H9 (cell line): ENCODE results near the gene TRPM8. TPM values are rescaled to one million over a fixed set of nuclear protein-coding genes. Genes with fewer than 3 reads are reported as not detected.

Experiments
- DNase-seq: peaks from one replicate; pipeline ENCODE4 v3.0.0-alpha.2; 2017
- H2AFZ ChIP-seq: one replicate; pipeline ENCODE4 v1.6.1; 2013; ENCODE audit warnings: mild to moderate bottlenecking, low read length, control low read depth, moderate library complexity
- H2AK5ac ChIP-seq: 2 replicates; pipeline ENCODE4 v1.6.1; 2013; ENCODE audit warnings: low read length, control low read depth, mixed read lengths; ENCODE audit not compliant: insufficient read length
- H2BK120ac ChIP-seq: one replicate; pipeline ENCODE4 v1.6.1; 2013; ENCODE audit warnings: low read depth, mild to moderate bottlenecking, low read length, control low read depth, inconsistent platforms; ENCODE audit not compliant: poor library complexity, severe bottlenecking
- H2BK12ac ChIP-seq: 2 replicates; pipeline ENCODE4 v1.6.1; 2013; ENCODE audit warnings: low read length, control low read depth, mixed read lengths, low read depth; ENCODE audit not compliant: insufficient read length
- H2BK15ac ChIP-seq: 2 replicates; pipeline ENCODE4 v1.6.1; 2013; ENCODE audit warnings: low read depth, low read length, control low read depth
- H2BK20ac ChIP-seq: one replicate; pipeline ENCODE4 v1.6.1; 2013; ENCODE audit warnings: low read depth, mild to moderate bottlenecking, low read length, control low read depth, inconsistent platforms; ENCODE audit not compliant: poor library complexity, severe bottlenecking
- H2BK5ac ChIP-seq: 2 replicates; pipeline ENCODE4 v1.6.1; 2013; ENCODE audit warnings: low read length, control low read depth, mixed read lengths; ENCODE audit not compliant: insufficient read length
- H3K14ac ChIP-seq: 2 replicates; pipeline ENCODE4 v1.6.1; 2013; ENCODE audit warnings: low read length, control low read depth; ENCODE audit not compliant: insufficient read depth
- H3K18ac ChIP-seq: 2 replicates; pipeline ENCODE4 v1.6.1; 2013; ENCODE audit warnings: low read depth, mild to moderate bottlenecking, mixed read lengths, low read length, control low read depth; ENCODE audit not compliant: insufficient read length
- H3K23ac ChIP-seq: 2 replicates; pipeline ENCODE4 v1.6.1; 2013; ENCODE audit warnings: low read length, control low read depth, mixed read lengths, low read depth; ENCODE audit not compliant: insufficient read length
- H3K23me2 ChIP-seq: 2 replicates; pipeline ENCODE4 v1.6.1; 2013; ENCODE audit warnings: low read depth, mild to moderate bottlenecking, mixed read lengths, low read length, control low read depth; ENCODE audit not compliant: insufficient read length, poor library complexity, severe bottlenecking
- H3K27ac ChIP-seq: 2 replicates; pipeline ENCODE4 v1.5.1; 2013; ENCODE audit warnings: low read length, control low read depth, mixed read lengths, low read depth; ENCODE audit not compliant: insufficient read length
- H3K27me3 ChIP-seq: 2 replicates; pipeline ENCODE4 v1.6.1; 2013; ENCODE audit warnings: low read length, control low read depth, inconsistent platforms; ENCODE audit not compliant: insufficient read depth
- H3K4ac ChIP-seq: 2 replicates; pipeline ENCODE4 v1.6.1; 2013; ENCODE audit warnings: low read depth, mild to moderate bottlenecking, control low read depth, inconsistent platforms, low read length, moderate library complexity
- H3K4me1 ChIP-seq: 2 replicates; pipeline ENCODE4 v1.6.1; 2013; ENCODE audit warnings: low read length, control low read depth, inconsistent platforms; ENCODE audit not compliant: insufficient read depth
- H3K4me2 ChIP-seq: 2 replicates; pipeline ENCODE4 v1.6.1; 2013; ENCODE audit warnings: low read length, control low read depth, mixed read lengths; ENCODE audit not compliant: insufficient read length, insufficient read depth
- H3K56ac ChIP-seq: 2 replicates; pipeline ENCODE4 v1.6.1; 2013; ENCODE audit warnings: low read depth, mild to moderate bottlenecking, mixed read lengths, low read length, control low read depth; ENCODE audit not compliant: insufficient read length
- H3K79me1 ChIP-seq: 2 replicates; pipeline ENCODE4 v1.6.1; 2013; ENCODE audit warnings: low read depth, mild to moderate bottlenecking, moderate library complexity, low read length, control low read depth, inconsistent platforms; ENCODE audit not compliant: insufficient read depth, poor library complexity, severe bottlenecking
- H3K79me2 ChIP-seq: 2 replicates; pipeline ENCODE4 v1.6.1; 2013; ENCODE audit warnings: low read length, control low read depth, inconsistent platforms; ENCODE audit not compliant: insufficient read depth
- H3K9ac ChIP-seq: 2 replicates; pipeline ENCODE4 v1.6.1; 2013; ENCODE audit warnings: low read length, control low read depth, mixed read lengths; ENCODE audit not compliant: insufficient read length; ENCODE audit errors: extremely low read depth
- H3K9me3 ChIP-seq: one replicate; pipeline ENCODE4 v1.6.1; 2013; ENCODE audit warnings: low read depth, low read length, inconsistent platforms; ENCODE audit not compliant: control insufficient read depth
- H3T11ph ChIP-seq: one replicate; pipeline ENCODE4 v1.6.1; 2013; ENCODE audit warnings: mild to moderate bottlenecking, low read length, control low read depth, inconsistent platforms
- H4K20me1 ChIP-seq: one replicate; pipeline ENCODE4 v1.6.1; 2013; ENCODE audit not compliant: control insufficient read depth, insufficient read length, insufficient read depth
- H4K5ac ChIP-seq: 2 replicates; pipeline ENCODE4 v1.6.1; 2013; ENCODE audit warnings: low read depth, mild to moderate bottlenecking, mixed read lengths, low read length, control low read depth; ENCODE audit not compliant: insufficient read length
- H4K8ac ChIP-seq: replicated peaks from 2 replicates; pipeline ENCODE4 v1.6.1; 2013; ENCODE audit warnings: low read length, control low read depth, mixed read lengths, low read depth; ENCODE audit not compliant: insufficient read length
- H4K91ac ChIP-seq: 2 replicates; pipeline ENCODE4 v1.6.1; 2013; ENCODE audit warnings: low read depth, mild to moderate bottlenecking, moderate library complexity, mixed read lengths, low read length, control low read depth; ENCODE audit not compliant: insufficient read length
- H3K27ac Mint-ChIP-seq, 3 experiments: 2 replicates in 2 of 3; 3 replicates in 1 of 3; pipeline ENCODE4 v1.8.0; 2020 to 2021; ENCODE audit warnings: mixed read lengths in 3 of 3, mild to moderate bottlenecking in 1 of 3, moderate library complexity in 1 of 3
- H3K27me3 Mint-ChIP-seq: 2 replicates; pipeline ENCODE4 v1.8.0; 2021; ENCODE audit warnings: low read depth, mild to moderate bottlenecking, moderate library complexity, mixed read lengths
- H3K36me3 Mint-ChIP-seq, 3 experiments: 2 replicates in 2 of 3; 3 replicates in 1 of 3; pipeline ENCODE4 v1.8.0; 2020 to 2021; ENCODE audit warnings: low read depth in 3 of 3, mixed read lengths in 3 of 3; ENCODE audit not compliant: insufficient read depth in 1 of 3
- H3K4me1 Mint-ChIP-seq, 2 experiments: 2 replicates each; pipeline ENCODE4 v1.8.0; 2020; ENCODE audit warnings: mixed read lengths in 2 of 2
- H3K4me3 Mint-ChIP-seq, 2 experiments: 2 replicates in 1 of 2; 3 replicates in 1 of 2; pipeline ENCODE4 v1.8.0; 2020 to 2021; ENCODE audit warnings: mild to moderate bottlenecking in 2 of 2, mixed read lengths in 2 of 2, moderate library complexity in 1 of 2
- H3K9me3 Mint-ChIP-seq, 2 experiments: 2 replicates in 1 of 2; 3 replicates in 1 of 2; pipeline ENCODE4 v1.8.0; 2020; ENCODE audit warnings: mild to moderate bottlenecking in 2 of 2, mixed read lengths in 2 of 2, moderate library complexity in 1 of 2
- CTCF ChIP-seq: fragments of 200-600 bp; sonication (generic); conservative IDR thresholded peaks from 3 replicates; pipeline ENCODE4 v1.8.0; 2021; ENCODE audit warnings: antibody characterized with exemption, mild to moderate bottlenecking
- WGBS: extraction: QIAGEN DNeasy Blood & Tissue Kit; methylation state at CpG from one replicate; pipeline ENCODE4 v1.1.7; 2013; ENCODE audit warnings: missing lambda C conversion rate, low lambda C conversion rate, mixed read lengths; ENCODE audit not compliant: insufficient read length; ENCODE audit errors: extremely low coverage; 5-methylcytosine and 5-hydroxymethylcytosine counted together
- total RNA-seq: library from RNA; stranded (reverse); gene quantifications from 2 replicates; pipeline ENCODE4 v1.2.1, GENCODE V29; 2021

Gene TRPM8
- total RNA-seq, 1 experiment from 2014 or later, result 0.28 TPM

GRCh38 chr2:233991196-233991595 is 74.0 kb downstream of the TRPM8 start:
- H2BK120ac ChIP-seq, result no peak overlapping the region
- Mint-ChIP-seq H3K4me1 (no peaks in the 10 kb centered on the region), H3K27me3 (peaks cover 4% of the 10 kb centered on the region; the same call in 1 of the 2 replicates), H3K36me3 (peaks cover 1 to 8% (median 2%) of the 10 kb centered on the region in 3 experiments; a peak in 3 of 7 replicates), H3K9me3 (peaks cover 8 to 9% of the 10 kb centered on the region in 2 experiments), H3K4me3 (no peak overlapping the region; a peak in 1 of 5 replicates), H3K27ac (no peak overlapping the region)
- H4K20me1 ChIP-seq, result no peaks in the 10 kb centered on the region
- H3K27ac ChIP-seq, result no peak overlapping the region
- no peak overlapping the region for H3K4me2 ChIP-seq
- no peak overlapping the region for H4K91ac ChIP-seq
- no peak overlapping the region for H3K18ac ChIP-seq
- H3K23ac ChIP-seq, result no peak overlapping the region
- no peak overlapping the region for H3K9ac ChIP-seq
- no peak for DNase-seq
- H3K23me2 ChIP-seq, result no peaks in the 10 kb centered on the region
- no peak overlapping the region for H2AK5ac ChIP-seq
- H2BK15ac ChIP-seq, result no peak overlapping the region
- no peaks in the 10 kb centered on the region for H3K79me1 ChIP-seq
- H4K5ac ChIP-seq, result no peak overlapping the region
- no peaks in the 10 kb centered on the region for H3K4me1 ChIP-seq
- H3K4ac ChIP-seq, result no peak overlapping the region
- no peaks in the 10 kb centered on the region for H3K79me2 ChIP-seq
- no peak overlapping the region for H4K8ac ChIP-seq
- H2BK5ac ChIP-seq, result no peak overlapping the region
- no peaks in the 10 kb centered on the region for H3K27me3 ChIP-seq
- H2BK20ac ChIP-seq, result no peak overlapping the region
- H3K56ac ChIP-seq, result no peak overlapping the region
- no peak for TF ChIP-seq CTCF
- no peak overlapping the region for H2BK12ac ChIP-seq
- no peak overlapping the region for H3K14ac ChIP-seq
- peaks cover 7% of the 10 kb centered on the region for H3K9me3 ChIP-seq
- no CpG with 5 or more reads among the region's 7 CpGs for WGBS
- H2AFZ ChIP-seq, result no peak overlapping the region
- H3T11ph ChIP-seq, result no peak overlapping the region
